GM10248 (cell line): ENCODE measurements around the gene PELO.

Experiments
- CTCF ChIA-PET: fragments of 300-600 bp; sonication (Branson Sonifier 250); formaldehyde crosslinking; extraction: SDS; loops from one replicate; lab custom pipeline; 2021; ENCODE audit warnings: antibody characterized with exemption; lab: Yijun Ruan, JAX
- POLR2A ChIA-PET: fragments of 350-650 bp; sonication (Branson Sonifier 250); formaldehyde crosslinking; extraction: SDS; loops from one replicate; lab custom pipeline; 2020; ENCODE audit warnings: antibody characterized with exemption; lab: Yijun Ruan, JAX
- DNase-seq: peaks from one replicate; pipeline ENCODE4 v3.0.0; 2012; ENCODE audit errors: extremely low spot score
- TF ChIP-seq, protein P1 (sequence below): IDR thresholded peaks from 2 replicates; pipeline ENCODE4 v1.5.1; 2012; ENCODE audit warnings: mild to moderate bottlenecking, low read depth; ENCODE audit errors: extremely low read depth, missing control alignments, control extremely low read depth

PELO gene

DNA sequence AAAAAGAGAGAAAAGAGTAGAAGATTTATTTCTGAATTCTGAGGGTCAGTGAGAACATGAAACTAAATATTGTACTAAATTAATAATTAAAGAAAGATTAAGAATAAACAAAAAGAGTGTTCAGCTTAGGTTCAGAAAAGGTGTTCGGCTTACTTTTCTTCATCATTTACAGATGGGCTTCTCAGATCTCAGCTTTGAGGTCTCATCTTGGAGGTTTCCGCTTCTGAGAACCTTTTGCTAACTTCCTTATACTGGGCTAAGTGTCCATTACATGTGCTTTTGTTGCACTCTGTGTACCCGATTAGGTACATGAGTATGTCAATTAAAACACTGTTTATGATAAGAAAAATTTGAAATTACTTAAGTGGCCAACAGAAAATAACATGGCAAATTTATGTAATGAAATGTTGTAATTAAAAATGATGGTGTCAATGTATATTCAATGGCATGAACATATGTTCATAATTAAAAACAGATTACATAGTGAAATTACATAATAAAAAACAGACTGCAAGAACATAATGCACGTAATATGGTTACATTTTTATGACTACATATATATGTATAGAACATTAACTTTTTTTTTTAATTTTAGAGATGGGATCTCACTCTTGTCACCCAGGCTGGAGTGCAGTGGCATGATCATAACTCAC, 17.3 kb upstream of the PELO start:
- DNase-seq: no peak
- TF ChIP-seq, protein P1, sequence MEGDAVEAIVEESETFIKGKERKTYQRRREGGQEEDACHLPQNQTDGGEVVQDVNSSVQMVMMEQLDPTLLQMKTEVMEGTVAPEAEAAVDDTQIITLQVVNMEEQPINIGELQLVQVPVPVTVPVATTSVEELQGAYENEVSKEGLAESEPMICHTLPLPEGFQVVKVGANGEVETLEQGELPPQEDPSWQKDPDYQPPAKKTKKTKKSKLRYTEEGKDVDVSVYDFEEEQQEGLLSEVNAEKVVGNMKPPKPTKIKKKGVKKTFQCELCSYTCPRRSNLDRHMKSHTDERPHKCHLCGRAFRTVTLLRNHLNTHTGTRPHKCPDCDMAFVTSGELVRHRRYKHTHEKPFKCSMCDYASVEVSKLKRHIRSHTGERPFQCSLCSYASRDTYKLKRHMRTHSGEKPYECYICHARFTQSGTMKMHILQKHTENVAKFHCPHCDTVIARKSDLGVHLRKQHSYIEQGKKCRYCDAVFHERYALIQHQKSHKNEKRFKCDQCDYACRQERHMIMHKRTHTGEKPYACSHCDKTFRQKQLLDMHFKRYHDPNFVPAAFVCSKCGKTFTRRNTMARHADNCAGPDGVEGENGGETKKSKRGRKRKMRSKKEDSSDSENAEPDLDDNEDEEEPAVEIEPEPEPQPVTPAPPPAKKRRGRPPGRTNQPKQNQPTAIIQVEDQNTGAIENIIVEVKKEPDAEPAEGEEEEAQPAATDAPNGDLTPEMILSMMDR: no peak
- POLR2A ChIA-PET: no interaction called here
- CTCF ChIA-PET: no interaction called here

DNA sequence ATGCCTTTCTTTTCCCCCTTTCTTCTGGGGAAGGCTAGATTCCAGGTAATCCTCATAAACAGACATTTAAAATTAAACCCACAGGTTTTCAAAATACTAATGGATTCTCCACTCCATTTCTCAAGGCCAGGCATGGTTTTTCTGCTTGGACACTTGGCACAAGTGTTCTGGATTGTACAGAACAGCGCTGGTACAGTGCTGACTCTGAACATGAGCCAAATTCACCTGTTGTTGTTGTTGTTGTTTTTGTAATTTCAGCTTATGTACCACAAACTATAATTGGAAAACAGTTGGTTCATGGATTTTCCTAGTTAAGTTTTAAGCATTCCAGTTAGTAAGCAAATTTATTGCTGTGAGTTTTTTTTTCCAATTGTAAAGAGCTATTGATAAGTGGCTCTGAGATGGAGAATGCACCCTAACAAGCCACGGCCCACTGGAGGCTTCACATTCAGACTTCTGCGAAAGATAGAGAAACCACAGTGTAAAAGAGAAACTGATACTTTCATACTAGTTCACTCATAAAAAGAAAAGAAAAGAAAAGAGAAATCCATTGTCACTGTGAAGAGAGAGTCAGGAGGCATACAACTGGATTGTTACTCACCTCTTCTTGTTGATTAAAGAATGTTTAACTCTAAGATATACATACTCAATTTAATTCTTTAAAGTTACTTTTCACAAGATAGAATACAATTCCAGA, 16.2 kb upstream of the PELO start:
- peak; percentile 34 for DNase-seq
- TF ChIP-seq, protein P1: no peak
- CTCF ChIA-PET: no interaction called here
- POLR2A ChIA-PET: no interaction called here

DNA sequence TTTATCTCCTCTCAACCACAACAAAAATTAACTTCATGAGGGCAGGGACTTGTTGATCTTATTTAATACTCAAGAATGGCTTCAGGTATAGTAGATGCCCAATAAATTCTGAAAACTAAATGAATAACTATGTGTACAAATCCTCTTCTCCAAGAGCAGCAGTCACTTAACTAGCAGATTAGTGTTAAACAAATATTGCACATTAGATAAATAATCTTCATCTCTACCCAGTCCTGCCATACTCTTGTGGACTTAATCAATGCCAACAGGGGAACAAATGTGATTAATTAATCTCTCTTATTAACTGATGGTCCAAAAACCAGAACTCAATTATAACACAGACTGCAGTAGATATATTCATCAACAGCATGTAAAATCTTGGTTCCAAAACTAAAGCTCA, 15.0 kb upstream of the PELO start:
- POLR2A ChIA-PET: no interaction called here
- no peak for DNase-seq
- TF ChIP-seq, protein P1: no peak
- CTCF ChIA-PET: no interaction called here

DNA sequence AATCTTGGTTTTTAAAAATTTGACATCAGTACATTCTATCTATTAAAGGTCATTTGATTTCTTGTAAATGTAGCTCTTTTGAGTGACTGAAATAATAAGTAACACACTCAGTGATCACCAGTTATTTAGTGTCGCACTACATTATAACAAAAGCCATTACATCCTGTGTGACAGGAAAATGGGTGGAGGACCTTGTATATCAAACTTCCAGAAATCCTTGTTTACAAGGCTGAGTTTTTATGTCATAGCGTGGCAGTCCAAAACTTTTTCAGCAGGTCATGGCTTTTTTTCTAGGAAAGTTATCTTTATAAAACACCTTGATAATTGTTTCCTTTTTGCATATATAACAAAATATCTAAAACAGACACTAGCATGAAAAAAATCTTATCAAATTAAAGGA, 14.4 kb upstream of the PELO start:
- no peak for DNase-seq

DNA sequence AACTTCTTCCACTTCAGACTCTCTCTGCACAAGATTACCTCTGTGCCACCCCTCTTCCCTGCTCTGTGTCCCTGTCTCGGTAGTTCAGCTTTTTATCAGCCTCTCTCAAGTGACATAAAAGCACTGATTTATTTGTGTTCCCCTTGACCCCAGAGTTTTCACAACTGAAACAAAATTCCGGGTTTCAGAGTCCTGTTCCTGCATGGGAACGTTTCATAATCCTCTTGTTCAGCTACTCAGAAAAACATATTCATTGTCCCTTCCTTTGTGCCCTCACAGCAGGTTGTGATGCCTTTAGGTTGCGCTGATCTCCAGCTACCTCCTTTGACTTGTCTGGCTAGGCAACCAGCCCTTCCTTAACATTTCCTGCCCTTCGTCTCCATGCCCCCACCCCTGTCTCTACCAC, 13.7 kb upstream of the PELO start:
- no peak for DNase-seq
- CTCF ChIA-PET: interaction anchor here (1.0 to 1.2 kb wide), 3 partner anchors 9 to 81 kb away, joined by 3 to 4 read pairs (median 3); no protein-coding TSS in a partner anchor
- TF ChIP-seq, protein P1: no peak
- POLR2A ChIA-PET: no interaction called here

More for the DNA sequence above, 14.4 kb upstream of the PELO start:
- TF ChIP-seq, protein P1: no peak
- ChIA-PET POLR2A (no interaction called here), CTCF (interaction anchor here (1.0 to 1.2 kb wide), 2 partner anchors 10 to 26 kb away, joined by 3 to 4 read pairs; no protein-coding TSS in a partner anchor)

DNA sequence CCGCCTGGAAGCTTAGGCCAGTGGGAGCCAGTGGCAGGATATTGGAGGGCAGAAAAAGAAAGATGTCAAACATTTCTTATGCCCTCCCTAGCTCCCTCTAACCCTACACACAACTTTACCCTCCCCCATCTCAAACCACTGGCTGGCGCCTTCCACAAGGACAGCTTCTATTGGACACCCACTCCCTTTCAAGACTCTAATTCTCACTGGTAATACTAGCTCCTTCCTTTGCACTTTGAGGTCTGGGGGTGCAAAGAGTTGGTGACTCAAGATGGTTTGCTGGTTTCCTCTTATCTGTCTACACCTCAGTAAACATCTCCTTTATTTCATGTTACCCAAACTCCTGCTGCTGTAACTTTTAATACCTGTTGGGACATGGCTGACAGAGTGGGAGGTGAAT, 11.6 kb upstream of the PELO start:
- no peak for DNase-seq
- POLR2A ChIA-PET: no interaction called here
- TF ChIP-seq, protein P1: no peak
- CTCF ChIA-PET: interaction anchor here (0.6 to 1.5 kb wide), 5 partner anchors 9 to 172 kb away, joined by 3 read pairs; no protein-coding TSS in a partner anchor
